HUDEP-2 (cell line): ENCODE results near the gene PRRT1B.

Source experiments
- DNase-seq, 76 experiments: peaks; one replicate each; lab custom pipeline; 2025; ENCODE audit not compliant: unreplicated experiment in 76 of 76; lab: John Stamatoyannopoulos, UW

The PRRT1B gene

DNA sequence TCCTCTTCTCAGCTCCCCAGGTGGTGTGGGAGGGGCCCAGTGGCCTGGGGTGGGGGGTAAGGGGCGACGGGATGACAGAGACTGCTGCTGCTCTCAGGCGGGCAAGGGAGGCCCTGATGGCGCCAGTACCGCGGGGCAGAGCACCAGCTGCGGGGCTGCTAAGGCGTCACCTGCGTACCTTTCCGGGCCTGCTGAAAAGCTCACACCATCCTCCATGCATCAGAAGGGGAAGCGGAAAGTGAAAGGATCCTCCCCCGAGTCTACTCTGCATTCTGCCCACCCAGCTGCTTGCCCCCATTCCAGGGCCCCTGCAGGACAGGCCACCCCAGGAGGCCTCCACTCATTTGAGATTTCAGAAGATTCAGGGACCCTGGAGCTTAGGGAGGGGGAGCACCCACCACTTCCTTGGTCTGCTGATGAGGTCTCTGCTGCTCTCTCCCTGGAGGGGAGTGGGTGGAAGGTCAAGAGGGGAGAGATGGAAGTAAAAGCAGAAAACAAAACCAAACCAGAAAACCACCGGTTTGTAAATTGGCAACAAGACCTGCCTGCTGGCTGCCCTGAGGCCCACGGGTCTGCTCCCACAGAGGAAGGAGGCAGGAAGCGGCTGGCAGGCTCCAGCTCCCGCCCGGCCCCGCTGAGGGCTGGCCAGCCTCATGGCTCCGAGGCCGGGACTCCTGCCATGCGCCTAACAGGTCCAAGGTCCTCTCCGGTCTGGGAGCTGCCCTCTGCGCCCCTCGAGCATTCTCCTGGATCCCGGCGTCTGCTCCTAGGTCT, 33.6 kb downstream of the PRRT1B start:
- no peak for DNase-seq

DNA sequence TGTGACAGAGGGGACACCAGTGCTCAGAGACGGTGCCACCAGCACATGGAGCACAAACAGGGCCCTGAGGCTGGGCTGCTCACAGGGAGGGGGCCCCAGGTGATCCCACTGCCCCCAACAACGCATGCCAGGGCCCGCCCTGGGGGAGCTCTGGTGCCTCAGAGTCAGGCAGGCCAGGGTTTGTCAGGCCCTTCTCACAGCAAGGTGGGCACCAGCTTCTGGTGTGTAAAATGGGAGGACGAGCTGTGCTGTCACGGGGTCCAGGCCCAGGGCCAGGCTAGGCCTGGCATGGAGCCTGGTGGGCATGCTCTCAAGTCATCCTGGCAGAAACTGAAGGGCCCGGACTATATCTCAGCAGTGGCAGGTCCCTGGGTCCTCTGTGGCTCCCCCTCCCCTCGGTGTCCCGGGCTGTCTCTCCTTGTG, 34.5 kb downstream of the PRRT1B start:
- DNase-seq, result no peak

DNA sequence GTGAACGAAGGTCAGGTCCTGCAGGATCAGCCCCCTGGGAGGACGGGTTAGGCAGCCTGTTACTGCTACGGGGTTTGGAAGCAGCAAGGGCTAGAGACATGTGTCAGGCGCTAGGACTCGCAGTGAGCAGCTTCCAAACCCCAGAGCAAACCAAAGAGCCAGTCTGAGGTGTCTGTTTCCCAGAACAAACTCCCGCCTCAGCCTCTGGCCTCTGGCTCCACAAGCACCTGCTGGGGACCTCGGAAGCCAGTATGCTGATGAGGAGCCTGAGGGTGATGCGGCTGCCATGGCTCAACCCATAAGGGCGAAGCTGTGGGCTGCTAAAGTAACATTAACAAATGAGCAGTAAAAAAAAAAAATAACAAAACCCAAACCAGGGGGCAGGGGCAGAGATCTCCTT, 35.0 kb downstream of the PRRT1B start:
- no peak for DNase-seq

DNA sequence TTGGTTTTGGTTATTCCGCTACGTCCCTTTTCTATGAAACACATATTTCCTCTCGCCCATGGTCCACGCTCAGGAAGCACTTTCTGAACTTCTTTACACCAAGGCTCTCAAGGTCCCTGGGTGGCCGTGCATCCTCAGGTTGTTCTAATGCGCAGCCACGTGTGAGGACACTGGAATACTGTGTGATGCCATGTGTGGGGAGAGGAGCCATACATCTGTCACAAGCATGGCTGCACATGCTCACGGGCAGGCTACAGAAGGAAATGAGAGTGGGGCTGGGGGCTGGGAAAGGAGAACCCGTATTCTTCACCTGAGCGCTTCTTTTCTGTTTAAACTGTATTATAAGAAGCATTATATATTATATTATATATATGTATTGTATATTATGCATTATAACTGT, 36.7 kb downstream of the PRRT1B start:
- no peak for DNase-seq

DNA sequence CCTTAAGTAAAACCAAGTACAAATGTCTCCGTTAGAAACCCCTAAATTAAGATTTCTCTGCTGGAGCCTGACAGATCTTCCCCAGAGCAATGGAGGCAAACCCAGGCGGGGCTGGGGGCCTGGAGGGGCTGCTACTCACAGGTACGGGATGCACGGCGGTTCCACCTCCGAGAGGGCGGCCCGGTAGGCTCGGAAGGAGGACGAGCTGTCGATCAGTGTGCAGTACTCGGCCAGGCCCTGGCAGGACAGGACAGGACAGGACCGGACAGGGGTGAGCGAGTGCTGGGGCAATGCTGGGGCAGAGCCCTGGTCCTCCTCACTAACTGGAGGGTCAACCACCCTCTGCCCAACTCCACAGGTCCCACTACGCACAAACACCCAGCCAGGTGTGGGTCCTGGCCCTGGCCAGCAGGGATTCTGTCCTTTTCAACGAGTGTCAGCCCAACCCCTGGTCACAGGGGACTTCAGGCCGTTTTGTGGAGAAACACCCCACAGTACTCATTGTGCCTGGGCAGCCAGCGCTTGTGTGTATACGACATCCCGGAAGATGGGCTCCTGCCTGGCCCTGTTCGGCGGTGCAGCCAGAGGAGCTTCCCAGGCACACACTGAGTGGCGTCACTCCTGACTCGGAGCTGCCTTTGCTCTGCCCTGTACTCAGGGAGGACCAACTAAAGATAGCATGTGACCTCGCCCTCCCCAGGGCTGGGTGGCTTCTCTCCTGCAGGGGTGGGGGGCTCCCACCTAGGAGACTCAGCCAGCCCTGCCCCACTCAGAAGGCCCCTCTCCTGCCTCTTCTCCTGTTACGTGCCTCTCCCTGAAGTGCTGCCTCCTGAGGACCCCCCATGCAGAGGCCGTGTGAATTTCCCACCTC, 37.4 kb downstream of the PRRT1B start:
- DNase-seq, result no peak

DNA sequence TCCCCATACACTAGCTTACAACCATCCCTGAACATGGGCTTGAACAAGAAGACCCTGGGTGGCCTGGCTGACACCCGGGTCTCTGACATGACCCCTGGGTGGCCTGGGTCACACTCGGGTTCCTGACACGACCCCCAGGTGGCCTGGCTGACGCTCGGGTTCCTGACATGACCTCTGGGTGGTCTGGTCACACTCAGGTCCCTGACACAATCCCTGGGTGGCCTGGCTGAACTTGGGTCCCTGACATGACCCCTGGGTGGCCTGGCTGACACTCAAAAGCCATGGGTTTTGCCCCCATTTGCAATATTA, 38.0 kb downstream of the PRRT1B start:
- no peak for DNase-seq

DNA sequence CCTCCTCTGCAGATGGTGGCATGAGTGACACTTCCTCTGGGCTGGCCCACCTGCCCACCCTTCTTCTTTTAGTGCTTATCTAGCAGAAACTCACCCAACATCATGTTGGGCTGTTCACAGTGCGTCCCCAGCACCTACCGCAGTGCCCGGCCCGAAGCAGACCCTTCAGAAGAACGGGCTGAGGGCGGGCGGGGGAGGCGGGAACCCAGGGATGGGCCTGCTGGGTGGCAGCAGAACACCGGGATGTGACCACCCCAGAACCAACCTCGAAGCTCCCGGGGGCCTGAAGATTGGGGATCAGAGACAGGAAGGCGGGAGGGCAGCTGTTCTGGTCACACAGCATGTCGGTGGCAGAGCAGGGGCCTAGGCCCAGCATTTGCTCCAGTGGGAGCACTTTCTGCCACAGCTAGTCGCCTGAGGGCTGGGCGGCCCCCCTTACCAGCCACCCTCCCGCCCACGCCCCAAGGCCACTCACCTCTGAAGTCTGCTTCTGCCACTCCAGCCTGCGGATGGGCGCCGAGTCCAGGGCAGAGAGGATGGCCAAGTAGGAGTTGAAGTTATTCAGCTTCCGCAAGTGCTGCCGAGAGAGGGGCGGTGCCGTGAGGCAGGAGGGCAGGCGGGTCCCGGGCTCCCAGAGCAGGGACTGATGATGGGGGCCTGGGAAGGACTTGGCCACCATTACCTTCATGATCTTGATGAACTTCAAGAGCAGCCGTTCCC, 38.7 kb downstream of the PRRT1B start:
- no peak for DNase-seq

DNA sequence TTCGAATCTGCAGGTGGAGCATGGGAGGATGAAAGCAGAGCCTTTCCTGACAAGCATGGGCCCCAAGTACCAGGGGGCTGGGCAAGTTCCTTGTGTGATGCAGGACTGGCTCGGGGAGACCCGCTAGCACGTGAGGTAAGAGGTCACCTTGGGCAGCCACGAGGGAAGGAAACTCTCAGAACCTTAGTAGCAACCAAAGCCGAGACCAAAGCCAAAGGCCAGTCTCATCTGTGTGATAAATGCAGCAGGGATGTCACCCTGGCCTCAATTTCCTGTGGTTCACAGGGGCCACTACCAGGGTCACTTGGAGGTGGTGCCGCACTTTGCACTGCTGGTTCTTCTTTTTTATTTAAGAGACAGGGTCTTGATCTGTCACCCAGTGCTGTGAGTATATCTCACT, 39.5 kb downstream of the PRRT1B start:
- no peak for DNase-seq

DNA sequence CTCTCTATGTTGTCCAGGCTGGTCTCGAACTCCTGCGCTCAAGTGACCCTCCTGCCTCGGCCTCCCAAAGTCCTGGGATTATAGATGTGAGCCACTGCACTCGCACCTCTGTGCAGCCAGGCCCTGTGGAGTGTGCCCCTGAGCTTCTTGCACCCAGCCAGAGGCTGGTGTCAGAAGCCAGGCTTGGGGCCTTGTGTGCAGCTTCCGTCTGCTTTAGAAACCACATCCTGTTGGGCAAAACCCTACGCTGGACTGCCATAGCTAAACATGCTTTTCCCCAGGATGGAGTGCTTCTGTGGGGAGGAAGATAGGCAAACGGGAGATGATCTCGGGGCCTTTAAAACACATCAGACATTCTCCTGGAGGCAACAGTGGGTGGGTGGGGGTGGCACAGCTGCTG, 40.1 kb downstream of the PRRT1B start:
- DNase-seq, result no peak

DNA sequence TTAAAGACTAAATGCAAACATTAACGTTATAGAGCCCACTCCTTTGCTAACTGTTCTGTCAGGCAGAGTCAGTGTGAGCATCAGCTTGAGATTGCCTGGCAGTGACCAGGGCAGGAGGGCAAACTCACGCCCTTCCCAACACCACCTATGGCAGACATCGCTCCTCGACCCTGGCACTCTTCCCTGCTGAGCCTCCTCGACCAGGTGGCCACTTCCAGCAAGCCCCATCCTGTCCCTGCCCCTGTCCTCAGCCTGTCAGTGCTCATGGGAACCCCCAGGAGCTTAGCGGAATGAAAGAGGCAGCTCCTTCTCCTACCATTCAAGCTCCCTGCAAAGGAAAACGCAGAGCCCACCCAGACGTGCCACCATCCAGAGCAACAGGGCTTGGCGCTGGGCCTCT, 42.0 kb downstream of the PRRT1B start:
- no peak for DNase-seq

DNA sequence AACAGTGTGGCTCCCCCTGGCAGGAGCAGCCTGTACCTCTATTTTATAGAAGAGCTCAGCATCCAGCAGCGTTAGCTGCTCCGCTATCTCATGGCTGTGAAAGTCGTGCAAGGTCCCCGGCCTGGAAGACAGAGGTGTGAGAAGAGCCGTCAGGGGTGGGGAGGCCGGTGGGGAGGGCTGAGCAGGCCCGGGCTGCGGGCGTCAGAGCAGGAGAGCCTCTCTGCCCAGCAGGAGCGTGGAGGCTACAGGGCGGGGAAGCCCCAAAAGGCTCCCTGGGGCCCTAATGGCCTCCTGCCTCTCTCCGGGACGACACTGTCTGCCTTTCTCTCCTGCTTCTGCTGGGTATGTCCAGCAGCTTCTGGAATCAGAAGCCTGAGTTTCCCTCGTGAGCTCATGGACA, 42.6 kb downstream of the PRRT1B start:
- no peak for DNase-seq

DNA sequence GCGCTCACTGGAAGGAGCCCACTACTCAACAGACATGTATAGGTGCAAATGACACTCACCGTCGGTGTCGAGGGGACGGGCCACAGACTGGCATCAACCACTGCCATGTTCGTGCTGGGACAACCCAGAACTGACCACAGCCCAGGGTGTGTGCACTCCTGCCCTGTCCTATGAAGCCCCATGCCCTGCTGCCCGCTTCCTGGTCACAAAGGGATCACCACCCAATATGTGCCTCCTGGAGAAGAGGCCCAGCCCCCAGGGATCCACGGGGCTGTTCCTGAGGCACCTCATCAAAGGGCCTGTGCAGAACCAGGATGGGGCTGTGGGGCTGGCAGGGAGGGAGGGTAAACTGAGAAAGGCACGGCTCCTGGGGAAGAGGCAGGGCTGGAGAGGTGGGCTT, 43.1 kb downstream of the PRRT1B start:
- DNase-seq, result no peak

DNA sequence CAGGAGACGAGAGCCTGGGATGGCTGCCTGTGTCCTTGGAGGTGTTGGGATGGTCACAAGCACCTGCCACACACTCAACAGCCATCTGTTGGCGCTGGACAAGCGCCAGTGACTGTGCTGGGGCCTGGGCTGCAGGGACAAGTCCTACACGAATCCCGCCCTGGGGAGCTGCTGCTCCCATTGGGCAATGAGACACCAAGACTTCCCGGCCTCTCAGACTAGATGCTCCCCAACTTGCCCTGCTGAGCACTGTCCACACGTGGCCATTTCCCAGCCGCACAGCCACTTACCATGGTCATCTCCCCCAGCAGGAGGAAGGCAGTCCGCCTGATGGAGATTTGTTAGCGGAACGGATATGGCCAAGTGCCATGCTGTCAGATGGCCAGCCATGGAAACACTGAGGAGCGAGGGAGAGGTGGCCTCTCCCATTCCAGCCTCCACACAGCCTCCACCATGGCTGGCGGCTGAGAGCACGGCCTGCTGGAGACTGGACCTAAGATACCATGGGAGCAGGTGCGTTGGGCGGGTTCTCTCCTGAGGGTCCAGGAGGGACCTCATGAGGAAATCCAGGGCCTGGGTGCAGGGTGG, 43.9 kb downstream of the PRRT1B start:
- DNase-seq, result no peak

DNA sequence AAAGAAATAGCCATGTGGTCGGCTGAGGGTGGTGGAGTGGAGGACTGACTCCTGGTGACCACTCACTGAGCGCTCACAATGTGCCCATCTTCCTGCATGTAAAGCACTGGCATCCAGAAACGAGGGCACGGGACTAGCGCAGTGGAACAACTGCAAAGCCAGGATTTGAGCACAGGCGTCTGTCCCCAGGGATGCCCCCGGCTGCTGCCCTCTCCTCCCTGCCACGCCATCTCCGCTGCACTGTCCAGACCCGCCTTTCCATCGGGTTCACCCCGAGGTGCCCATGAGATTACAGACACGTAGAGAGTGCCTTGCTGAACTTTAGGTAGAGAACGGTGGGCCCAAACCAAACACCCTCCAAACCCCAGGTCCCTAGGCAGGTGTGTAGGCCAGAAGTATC, 44.7 kb downstream of the PRRT1B start:
- DNase-seq, result no peak

DNA sequence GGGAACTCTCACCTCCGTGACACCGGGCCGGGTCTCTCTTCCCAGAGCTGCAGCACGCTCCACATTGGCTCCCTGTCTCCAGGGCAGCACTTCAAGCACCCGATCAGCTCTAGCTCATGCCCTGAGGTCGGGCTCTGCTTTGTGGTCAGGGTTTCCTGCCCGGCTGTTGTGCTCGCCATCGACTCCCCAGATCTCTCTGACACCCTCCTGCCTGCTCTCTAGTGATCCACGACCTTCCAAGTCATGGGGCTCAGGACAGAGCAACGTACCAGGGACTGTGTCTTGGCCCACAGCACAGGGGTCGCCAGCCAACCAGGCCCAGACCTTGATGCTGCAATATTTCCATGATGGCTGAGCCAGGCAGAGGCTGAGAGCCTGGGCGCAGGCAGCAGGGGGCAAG, 45.1 kb downstream of the PRRT1B start:
- DNase-seq, result no peak

DNA sequence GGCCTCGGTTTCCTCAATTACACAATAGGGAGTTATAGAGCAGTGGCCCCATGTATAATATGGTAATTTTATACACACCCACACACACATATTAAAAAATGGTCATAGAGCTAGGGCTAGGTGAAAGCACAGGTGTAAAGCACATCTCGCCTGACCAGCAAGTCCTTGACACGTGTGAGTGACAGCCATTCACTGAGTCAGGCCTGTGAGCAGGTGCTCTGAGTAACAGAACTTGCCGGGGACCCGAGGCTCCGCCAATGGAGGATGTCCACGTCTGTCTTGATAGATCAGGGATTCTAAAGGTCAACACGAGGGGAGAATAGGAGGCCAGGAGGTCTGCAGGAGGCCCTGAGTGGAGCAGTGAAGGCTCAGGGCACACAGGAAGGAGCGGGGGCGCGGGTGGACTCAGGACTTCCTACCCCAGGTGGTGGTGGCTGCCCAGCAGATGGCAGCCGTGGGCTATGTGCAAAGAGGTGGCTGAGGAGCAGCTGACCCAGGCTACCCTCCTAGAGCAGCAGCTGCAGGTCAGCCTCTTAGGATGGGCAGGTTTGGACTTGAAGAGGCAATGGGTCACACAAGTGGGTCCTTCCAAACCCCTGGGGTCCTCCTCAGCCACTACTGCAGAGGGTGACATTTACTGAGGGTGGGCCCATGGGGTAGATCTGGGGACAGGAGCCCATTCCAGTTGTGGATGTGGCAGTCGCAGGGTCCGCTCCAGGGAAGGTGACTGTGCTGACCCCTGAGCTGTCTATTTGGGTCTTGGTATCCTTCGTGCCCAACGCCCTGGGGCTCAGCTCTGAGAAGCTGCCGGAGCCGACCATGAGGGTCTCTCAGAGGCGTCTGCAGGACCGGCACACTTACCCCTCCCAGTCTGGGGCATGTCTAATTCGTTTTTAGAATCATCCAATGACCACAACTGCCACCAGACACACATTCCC, 45.9 kb downstream of the PRRT1B start:
- peak in 68 of 76 experiments; percentile 6 to 80 (median 58) for DNase-seq

DNA sequence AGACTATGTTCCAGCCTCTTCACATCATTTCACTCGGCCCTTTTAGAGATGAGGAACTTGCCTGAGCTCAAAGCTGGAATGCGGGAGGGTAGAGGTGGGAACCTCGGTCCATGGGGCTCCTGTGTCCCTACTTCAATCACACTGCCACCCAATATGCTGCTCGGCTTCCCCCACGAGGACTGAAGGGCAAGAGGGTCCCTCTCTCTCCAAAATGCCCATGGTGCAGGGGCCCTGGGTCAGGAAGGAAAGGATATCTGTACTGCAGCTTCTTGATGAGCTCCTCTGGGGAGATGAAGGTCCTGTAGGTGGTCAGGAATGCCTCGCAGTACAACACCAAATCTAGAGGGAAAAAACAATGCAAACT, 46.5 kb downstream of the PRRT1B start:
- no peak for DNase-seq

DNA sequence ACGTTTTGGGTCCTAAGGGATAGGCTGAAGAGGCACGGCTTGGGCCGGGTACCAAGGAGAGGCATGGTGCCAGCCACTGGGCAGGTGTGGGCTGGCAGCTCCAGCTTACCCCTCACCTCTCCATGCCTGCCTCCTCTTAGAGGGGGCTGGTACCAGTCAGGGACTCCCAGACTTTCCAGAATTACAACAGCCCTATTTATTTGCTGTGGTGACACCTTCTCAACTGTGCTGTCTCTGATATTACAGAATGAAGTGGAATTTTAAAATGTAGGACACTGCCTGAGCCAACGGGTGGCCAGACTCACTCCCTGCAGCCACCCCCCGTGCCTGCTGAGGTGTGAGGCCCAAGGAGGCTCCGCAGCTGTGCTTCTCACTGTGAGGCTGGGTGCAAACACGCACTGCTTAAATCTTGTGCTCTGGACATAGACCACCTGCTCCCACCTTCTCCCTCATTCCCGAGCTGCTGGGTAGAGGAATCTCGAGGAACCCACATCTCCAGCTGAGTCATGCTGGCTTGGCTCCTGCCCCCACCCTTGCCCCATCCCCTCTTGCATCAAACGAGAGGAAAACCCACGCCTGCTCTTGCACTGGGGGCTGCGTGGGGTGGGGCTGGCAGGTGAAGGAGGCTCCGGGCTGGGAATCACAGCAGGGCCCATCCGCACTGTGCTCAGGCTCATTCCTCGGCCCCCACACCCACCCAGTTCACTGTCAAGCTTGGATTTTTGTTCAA, 47.9 kb downstream of the PRRT1B start:
- no peak for DNase-seq

DNA sequence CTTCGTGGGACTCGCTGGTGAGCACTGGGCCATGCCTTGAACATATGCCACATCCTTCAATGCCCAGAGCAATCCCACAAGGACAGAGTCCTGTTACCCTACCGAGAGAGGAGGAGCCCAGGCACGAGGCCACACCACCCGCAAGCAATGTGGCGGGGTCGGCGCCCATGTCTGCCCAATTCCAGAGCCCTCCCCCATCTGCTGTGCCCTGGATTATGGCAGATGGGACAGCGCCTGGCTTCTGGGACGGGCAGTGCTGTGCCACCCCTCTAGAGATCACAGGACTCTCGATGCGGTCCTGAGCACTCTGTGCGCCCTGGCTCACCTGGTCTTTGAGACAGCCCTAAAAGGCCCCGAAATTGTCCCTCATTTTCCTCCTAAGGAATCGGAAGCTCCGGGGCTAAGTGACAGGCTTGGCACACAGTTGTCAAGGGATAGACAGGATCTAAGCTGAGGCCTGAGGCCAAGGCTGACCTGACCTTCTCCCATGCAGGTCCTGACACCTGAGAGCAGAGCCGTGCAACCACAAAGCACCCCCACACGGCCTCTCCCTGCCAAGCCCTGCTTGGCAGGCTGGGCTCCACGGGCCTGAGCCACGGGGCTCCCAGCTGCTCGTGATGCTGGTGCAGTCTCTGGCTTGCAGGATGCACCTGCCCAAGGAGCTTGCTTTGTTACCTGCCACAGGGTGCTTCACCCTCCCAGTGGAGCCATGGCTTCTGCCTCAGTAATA, 48.8 kb downstream of the PRRT1B start:
- DNase-seq, result no peak
